HG02798 (cell line): ENCODE results near the gene CDH23.

Experiments
- ATAC-seq: cut with Tn5 transposase; IDR thresholded peaks from one replicate; pipeline ENCODE4 v1.9.1; 2021; ENCODE audit warnings: mild to moderate bottlenecking; ENCODE audit not compliant: unreplicated experiment, poor library complexity

The CDH23 gene

DNA sequence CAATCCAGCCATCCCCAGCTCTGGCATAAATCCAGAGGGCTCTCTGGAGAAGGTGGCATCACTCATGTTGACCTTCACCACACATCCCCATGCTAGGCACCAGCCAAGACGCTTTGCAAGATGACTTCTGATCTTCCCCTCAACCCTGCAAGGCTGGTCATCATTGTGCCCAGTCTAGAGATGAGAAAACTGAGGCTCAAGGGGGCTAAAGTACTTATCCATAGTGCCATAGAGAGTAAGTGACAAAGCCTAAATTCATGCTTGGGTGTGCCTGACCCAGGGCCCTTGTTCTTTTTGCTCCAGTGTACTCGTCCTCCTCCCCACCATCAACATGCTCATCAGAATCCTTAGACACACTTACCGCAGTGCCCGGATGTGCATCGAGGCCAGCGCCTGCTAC is 324.6 kb downstream of the CDH23 start:
- no peak for ATAC-seq

DNA sequence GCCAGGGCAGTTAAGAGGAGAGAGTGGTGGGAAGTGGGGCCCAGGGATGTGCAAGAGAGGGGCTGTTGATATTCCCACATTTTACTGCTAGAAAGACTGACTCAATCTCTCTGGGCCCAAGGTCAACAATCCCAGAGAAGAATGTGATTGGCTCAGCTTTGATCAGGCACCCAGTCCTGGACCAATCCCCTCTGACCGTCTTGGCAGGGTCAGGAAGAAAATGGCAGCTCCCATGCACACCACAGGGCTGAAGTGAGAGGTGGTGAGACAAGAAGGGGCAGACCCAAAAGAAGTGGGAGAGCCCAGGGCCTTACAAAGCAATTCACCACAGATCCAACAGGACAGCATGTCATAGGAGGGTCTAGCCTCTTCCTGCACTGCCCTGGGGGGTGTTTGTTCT is 326.1 kb downstream of the CDH23 start:
- ATAC-seq: no peak

GRCh38 chr10:71723311-71723710 is 326.6 kb downstream of the CDH23 start:
- ATAC-seq: no peak

DNA sequence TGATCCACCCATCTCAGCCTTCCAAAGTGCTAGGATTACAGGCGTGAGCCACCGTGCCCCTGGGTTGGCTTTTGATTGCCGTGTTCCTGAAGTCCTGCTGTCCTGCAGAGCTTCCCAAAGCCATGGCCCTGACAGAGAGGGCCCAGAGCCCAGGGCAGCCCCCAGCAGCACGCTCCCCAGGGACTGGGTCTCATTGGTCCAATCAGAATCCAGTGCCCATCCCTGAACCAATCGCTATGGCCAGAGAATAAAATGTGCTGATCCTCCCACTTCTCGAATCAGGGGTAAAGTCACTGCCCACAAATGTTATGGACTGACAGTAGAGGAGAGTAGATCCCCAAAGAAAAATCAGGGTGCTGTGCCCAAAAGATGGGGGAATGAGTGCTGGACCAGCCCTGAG is 327.8 kb downstream of the CDH23 start:
- ATAC-seq: no peak

DNA sequence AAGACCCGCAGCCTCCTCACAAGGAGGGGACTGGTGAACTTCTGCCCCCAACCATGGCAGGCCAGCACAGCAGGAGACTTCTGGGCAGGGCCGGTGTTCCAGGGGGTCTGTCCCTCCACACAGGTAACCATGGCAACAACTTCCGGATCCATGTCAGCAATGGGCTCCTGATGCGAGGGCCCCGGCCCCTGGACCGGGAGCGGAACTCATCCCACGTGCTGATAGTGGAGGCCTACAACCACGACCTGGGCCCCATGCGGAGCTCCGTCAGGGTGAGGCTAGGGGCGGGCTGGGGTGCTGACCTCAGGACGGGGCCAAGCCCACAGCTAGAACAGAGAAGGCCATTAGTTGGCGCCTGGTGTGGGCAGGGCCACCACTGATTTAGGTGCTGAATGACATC is 328.5 kb downstream of the CDH23 start:
- no peak for ATAC-seq

DNA sequence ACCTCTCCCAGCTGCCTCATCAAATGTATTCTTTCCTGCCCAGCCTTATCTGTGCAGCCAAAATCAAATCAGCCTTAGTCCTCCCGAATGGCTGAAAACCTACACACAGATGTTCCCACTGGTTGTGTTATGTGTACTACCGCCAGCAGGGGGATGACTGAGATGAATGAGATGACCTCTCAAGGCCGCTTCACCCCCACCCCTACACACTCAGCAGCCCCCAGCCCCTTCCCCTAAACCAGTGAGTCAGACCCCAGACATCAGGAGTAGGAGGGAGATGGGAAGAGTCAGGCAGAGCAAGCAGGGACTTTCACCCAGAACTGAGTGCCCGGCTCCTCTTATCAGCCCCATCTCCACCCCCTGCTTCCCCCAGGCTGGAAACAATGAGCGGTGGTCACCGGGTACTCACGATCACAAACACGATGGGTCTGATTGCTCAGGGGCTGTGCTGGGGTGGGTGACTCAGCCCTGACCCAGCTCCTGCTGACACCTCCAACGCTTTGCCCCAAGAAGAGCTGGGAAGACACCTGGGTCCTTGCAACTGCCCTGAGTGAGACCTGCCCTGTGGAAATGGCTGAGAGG is 329.4 kb downstream of the CDH23 start:
- no peak for ATAC-seq

GRCh38 chr10:71726580-71727104 is 329.9 kb downstream of the CDH23 start:
- peak; percentile 3 for ATAC-seq

DNA sequence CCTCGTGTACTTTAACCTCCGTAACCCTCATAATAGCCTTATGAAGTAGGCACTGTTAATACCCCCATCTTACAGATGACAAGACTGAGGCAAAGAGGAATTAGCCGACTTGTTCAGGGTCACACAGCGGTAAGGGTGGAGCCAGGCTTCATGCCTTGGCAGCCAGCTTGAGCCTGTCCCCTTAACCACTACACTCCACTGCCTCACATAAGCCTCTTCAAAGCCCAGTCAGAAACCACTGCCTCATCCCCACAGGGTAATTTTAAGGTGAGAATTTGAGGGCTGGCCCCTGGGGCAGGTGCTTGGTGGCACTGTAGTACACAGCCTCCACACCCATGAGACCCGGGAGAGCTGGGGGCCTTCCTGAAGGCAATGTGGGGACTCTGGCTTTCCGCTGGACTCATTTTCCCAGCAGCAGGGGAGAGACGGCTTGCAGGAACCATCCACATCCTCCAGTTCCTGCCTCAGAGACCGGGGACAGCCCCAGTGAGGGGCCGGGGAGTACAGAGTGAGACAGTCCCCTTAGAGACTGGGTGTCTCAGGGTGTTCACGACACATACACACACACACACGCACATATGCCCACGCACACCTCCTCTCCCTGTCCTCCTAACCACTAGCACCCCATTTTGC is 330.5 kb downstream of the CDH23 start:
- peak; percentile 49 for ATAC-seq

DNA sequence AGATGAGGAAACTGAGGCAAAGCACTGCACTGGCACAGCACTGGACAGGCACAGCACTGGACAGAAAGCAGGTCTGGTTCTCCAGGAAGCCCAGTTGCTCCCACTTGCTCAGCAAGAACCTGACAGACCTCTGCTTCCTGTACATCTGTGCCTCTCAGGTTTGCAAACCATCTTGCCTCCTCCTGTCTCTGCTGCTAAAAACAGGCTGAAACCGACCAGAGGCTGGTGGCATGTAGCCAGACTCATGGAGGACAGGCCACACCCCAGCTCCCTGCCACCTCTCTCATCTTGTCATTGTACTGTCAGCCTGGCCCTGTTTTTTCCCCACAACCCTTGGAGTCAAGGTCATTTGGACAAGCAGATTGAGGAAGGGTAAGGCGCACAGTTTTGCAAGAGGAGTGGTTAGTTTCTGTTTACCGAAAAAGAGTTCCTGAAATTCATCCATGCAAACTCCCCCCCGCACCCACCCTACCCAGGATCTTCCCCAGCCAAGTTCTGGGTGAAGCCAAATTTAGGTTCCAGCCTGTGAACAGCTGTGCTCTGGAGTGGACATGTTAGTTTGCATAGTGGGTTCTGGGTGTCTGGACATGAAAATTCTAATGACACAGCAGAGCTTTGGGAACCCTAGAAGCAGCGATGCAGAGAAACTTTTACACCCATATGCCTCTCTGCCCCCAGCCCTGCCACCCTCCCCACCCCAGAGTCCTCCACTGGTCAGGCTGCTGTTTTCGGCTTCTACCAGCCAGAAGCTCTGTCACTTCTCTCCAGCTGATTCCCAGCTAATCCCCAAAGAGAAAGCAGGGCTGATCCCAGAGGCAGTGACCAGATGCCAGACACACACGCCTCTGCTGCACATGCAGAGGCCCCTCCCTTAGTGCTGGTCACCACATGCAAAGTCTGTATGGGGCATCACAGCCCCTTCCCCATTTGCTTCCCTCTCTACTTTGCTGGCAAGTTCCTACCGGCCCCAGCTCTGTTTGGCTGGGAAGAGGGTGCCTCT is 331.3 kb downstream of the CDH23 start:
- peak; percentile 65 for ATAC-seq

DNA sequence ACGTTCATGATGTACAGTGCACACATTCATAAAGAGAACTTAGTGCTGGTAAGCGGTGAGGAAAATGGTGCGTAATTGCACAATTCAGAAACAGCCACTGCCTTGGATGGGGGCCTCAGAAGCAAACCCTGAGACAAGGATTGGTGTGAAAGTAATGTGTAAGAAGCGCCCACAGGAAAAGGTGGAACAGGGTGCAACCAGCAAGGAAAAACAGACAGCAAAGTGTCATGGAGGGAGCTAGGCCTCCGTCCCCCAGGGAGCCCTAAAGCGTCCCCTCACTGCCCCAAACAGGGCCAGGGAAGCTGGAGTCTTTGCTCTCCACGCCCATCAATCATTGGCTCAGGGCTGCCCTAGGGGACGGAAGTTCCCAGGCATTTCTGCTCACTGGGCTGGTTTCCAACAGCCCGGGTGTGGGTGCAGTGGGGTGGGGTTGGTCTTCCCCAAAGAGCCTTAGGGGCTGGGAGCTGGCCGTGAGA is 332.5 kb downstream of the CDH23 start:
- ATAC-seq: no peak

DNA sequence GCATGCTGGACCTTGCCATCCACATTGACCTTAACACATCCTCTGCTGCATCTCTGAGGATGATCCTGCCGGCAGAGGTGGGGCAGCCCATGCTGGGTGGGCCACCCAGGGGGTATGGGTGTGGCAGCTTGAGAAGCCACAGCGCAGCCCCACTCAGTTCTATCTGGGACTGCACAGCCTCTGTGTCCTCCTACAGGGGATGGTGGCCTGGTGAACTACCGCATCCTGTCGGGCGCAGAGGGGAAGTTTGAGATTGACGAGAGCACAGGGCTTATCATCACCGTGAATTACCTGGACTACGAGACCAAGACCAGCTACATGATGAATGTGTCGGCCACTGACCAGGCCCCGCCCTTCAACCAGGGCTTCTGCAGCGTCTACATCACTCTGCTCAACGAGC is 335.1 kb downstream of the CDH23 start:
- ATAC-seq: no peak

DNA sequence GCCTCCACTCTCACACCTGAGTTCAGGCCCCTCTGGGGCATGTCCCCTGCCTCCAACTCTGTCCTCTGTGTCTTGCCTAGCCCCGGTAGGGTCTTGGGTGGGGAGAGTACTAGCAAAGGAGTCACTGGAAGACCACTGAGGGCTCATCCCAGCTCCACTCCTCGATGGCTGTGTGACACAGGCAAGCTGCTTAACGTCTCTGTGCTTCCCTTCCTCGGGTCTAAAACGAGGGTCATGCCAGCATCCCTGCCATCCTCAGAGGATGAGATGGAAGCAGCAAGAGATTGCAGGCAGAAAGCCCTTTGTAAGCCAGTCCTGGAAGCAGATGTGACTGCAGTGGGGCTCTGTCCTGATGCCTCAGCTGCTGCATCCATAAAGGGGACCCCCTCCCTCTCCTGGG is 338.1 kb downstream of the CDH23 start:
- ATAC-seq: no peak

GRCh38 chr10:71735709-71736569 is 339.2 kb downstream of the CDH23 start:
- no peak for ATAC-seq

DNA sequence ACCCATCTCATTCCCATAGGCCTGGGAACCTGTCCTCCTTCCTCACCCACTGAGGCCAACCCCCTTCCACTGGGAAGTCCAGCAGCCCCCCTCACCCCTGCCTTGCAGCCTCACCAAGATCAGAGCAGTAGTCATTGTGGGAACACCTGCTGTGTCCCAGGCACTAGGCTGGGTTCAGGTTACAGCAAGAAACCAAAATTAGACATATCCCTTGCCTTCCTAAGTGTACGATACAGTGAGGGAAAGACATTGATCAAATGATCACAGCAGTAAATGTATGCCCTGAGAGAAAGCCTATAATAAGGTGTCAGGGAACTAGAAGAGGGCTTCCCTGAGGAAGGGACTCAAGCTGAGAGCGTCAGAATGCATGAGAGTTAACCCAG is 339.8 kb downstream of the CDH23 start:
- no peak for ATAC-seq

- ATAC-seq: no peak
Observed at GRCh38 chr10:71737001-71737833, 340.5 kb downstream of the CDH23 start.

GRCh38 chr10:71737834-71738197 is 341.1 kb downstream of the CDH23 start:
- no peak for ATAC-seq

- no peak for ATAC-seq
Observed at GRCh38 chr10:71739358-71739900, 342.7 kb downstream of the CDH23 start.

DNA sequence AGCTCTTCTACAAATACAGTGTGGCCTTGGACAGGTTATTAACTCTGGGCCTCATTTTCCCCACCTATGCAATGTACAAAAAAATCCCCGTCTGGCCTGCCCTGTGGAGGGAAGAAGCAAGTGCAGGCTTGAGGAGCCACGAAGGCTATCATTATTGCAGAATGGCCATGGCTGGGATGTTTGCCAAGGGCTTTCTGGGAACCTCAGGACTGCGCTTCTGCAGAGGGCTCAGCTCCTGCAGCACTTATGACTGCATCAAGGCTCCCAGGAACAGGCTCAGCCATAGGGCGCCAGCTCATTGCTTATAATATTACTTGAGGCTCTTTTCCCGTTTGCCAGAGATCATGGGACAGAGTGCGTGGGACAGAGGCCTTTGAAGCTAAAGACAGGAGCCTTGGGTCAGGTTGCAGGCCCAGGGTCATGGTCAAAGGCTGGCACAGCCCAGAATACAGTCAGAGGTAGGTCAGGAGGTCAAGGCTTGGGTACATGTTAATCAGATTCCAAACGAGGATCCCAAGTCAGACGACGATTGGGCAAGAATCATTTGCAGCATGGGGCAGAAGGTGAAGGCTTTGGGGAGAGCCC is 343.4 kb downstream of the CDH23 start:
- no peak for ATAC-seq

- ATAC-seq: no peak
Observed at GRCh38 chr10:71741029-71741428, 344.3 kb downstream of the CDH23 start.
